ENCODE measurements around the gene SGPP2.

Gene SGPP2

GRCh38 chr2:222594679-222595078, 170.3 kb downstream of the SGPP2 start:
- TF ChIP-seq, protein P1, sequence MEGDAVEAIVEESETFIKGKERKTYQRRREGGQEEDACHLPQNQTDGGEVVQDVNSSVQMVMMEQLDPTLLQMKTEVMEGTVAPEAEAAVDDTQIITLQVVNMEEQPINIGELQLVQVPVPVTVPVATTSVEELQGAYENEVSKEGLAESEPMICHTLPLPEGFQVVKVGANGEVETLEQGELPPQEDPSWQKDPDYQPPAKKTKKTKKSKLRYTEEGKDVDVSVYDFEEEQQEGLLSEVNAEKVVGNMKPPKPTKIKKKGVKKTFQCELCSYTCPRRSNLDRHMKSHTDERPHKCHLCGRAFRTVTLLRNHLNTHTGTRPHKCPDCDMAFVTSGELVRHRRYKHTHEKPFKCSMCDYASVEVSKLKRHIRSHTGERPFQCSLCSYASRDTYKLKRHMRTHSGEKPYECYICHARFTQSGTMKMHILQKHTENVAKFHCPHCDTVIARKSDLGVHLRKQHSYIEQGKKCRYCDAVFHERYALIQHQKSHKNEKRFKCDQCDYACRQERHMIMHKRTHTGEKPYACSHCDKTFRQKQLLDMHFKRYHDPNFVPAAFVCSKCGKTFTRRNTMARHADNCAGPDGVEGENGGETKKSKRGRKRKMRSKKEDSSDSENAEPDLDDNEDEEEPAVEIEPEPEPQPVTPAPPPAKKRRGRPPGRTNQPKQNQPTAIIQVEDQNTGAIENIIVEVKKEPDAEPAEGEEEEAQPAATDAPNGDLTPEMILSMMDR (IDR thresholded peaks at IDR 0.05) = no peak
- no peak for TF ChIP-seq ZFX (IDR thresholded peaks at IDR 0.05; ENCODE audit: borderline replicate concordance)
- H3K27ac ChIP-seq = no peak overlapping the region

- TF ChIP-seq, protein P1 (IDR thresholded peaks at IDR 0.05) = no peak
- no peak for TF ChIP-seq ZFX (IDR thresholded peaks at IDR 0.05; ENCODE audit: borderline replicate concordance)
Observed at GRCh38 chr2:222595581-222595980, 171.2 kb downstream of the SGPP2 start.

DNA sequence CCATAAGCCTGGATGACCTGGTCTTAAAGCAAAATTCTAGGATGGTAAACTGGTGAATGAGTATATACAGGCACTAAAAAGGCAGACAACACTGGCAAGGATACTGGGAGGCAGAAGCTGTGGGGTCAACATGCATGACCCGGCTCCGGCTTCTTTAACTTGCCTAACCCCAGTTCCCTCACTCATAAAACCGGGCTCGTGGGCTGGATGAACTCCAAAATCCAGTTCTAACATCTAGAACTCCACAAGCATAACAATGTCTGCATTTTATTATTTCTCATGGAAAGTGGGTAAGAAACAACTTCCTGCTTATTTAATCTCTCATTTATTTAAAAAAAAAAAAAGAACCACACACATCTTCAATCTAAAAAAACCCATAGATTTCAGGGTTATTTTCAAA, 174.3 kb downstream of the SGPP2 start:
- TF ChIP-seq, protein P1 (IDR thresholded peaks at IDR 0.05) = no peak
- TF ChIP-seq ZFX (IDR thresholded peaks at IDR 0.05; ENCODE audit: borderline replicate concordance) = no peak
- no peak overlapping the region for H3K27ac ChIP-seq

More at GRCh38 chr2:222595581-222595980, 171.2 kb downstream of the SGPP2 start:
- H3K27ac ChIP-seq = no peak overlapping the region

DNA sequence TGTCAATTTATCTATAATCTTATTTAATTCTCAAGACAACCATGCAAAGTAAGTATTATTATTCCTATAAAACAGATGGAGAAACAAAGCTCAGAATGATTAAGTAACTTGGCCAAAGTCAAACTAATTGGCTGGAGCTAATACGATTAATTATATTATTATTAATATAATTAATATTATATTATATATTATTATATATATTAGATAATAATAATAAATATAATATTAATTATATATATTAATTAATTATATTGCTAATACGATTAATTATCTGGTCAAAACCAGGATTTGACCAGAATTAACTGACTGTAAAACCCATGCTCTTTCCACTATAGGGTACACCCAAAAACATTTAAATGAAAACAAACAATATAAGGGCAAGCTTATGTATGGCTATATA, 179.2 kb downstream of the SGPP2 start:
- TF ChIP-seq ZFX (IDR thresholded peaks at IDR 0.05; ENCODE audit: borderline replicate concordance) = no peak
- TF ChIP-seq, protein P1 (IDR thresholded peaks at IDR 0.05) = no peak
- H3K27ac ChIP-seq = no peak overlapping the region

GRCh38 chr2:222604749-222605515, 180.6 kb downstream of the SGPP2 start:
- H3K27ac ChIP-seq = no peak overlapping the region
- no peak for TF ChIP-seq ZFX (IDR thresholded peaks at IDR 0.05; ENCODE audit: borderline replicate concordance)
- TF ChIP-seq, protein P1 (IDR thresholded peaks at IDR 0.05) = no peak

DNA sequence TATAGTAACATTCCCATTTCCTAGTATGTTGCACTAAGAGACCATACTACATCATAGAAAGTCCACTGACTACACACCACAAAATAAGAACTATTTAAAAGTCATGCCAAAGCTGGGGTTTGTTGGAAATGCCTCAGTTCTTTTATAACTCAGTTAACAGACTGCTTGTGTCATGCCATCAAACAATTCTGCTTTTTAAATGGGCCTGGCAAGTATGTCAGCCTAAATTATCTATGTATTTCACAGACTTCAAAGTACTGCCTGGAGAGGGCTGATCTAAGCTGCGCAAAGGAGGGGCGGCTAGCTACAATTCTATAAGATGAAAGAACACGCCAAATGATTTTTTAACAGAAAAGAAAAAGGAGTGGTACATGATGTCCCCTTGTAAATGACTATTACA, 182.0 kb downstream of the SGPP2 start:
- TF ChIP-seq ZFX (IDR thresholded peaks at IDR 0.05; ENCODE audit: borderline replicate concordance) = no peak
- TF ChIP-seq, protein P1 (IDR thresholded peaks at IDR 0.05) = no peak

DNA sequence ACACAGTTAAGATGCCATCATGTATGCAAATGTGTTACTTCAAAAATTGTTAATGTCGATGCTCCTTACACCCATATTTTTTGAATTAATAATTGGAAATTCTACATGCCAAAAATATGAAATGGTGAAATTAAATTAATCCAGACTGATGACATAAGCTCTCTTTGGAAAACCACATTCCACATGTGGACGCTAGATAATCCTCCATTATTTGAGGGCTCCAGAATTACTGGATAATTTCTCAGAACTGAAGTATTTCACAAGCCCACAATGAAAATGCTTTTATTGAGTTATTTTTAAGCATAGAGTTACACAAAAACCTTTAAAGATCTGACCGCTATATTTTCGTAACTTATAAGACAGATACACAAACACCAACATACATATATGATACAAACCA, 183.7 kb downstream of the SGPP2 start:
- no peak for TF ChIP-seq ZFX (IDR thresholded peaks at IDR 0.05; ENCODE audit: borderline replicate concordance)

More for the DNA sequence above, 182.0 kb downstream of the SGPP2 start:
- H3K27ac ChIP-seq = no peak overlapping the region

More for the DNA sequence above, 183.7 kb downstream of the SGPP2 start:
- no peak overlapping the region for H3K27ac ChIP-seq

Measured in 22Rv1 (cell line).